Renal cortex interstitium (tissue), 15 donors: ENCODE results near the gene CTDSPL2. TPM values are rescaled to one million over a fixed set of nuclear protein-coding genes. Genes with fewer than 3 reads are reported as not detected.

Source experiments
- DNase-seq, 11 donors: peaks; one replicate each; pipeline ENCODE4 v3.0.0-alpha.2; 2013; ENCODE audit warnings: low read depth in 9 of 11, low spot score in 4 of 11; ENCODE audit errors: extremely low read depth in 1 of 11
- long read RNA-seq, 16 experiments: transcript quantifications; one replicate each; lab custom pipeline, GENCODE V29; 2026
- polyA plus RNA-seq, 3 donors: library from polyadenylated mRNA; unstranded; fragments of 120-200 nt; gene quantifications; one replicate each; pipeline ENCODE4 v1.2.1, GENCODE V29; 2013; ENCODE audit not compliant: insufficient read length in 3 of 3

CTDSPL2 gene
- 10 to 100 TPM; 56.7 to 70.1 (median 58.7) TPM for polyA plus RNA-seq
- long read RNA-seq, donor 1, full-length matches to known transcripts: 3 of 8 reads
- long read RNA-seq, donor 1, partial matches to known transcripts: 5 of 8 reads
- long read RNA-seq, donor 1, other reads (novel, unspliced or antisense): 0 of 8 reads
- long read RNA-seq, donor 2, full-length matches to known transcripts: 3 of 3 reads
- long read RNA-seq, donor 2, partial matches to known transcripts: 0 of 3 reads
- long read RNA-seq, donor 2, other reads (novel, unspliced or antisense): 0 of 3 reads
- long read RNA-seq, donor 3, full-length matches to known transcripts: 6 of 22 reads
- long read RNA-seq, donor 3, partial matches to known transcripts: 16 of 22 reads
- long read RNA-seq, donor 3, other reads (novel, unspliced or antisense): 0 of 22 reads
- long read RNA-seq, donor 4, full-length matches to known transcripts: 4 of 9 reads
- long read RNA-seq, donor 4, partial matches to known transcripts: 5 of 9 reads
- long read RNA-seq, donor 4, other reads (novel, unspliced or antisense): 0 of 9 reads
- long read RNA-seq, donor 5: 0 reads
- long read RNA-seq, donor 6, full-length matches to known transcripts: 3 of 53 reads
- long read RNA-seq, donor 6, partial matches to known transcripts: 43 of 53 reads
- long read RNA-seq, donor 6, other reads (novel, unspliced or antisense): 7 of 53 reads
- long read RNA-seq, donor 7, full-length matches to known transcripts: 5 of 22 reads
- long read RNA-seq, donor 7, partial matches to known transcripts: 17 of 22 reads
- long read RNA-seq, donor 7, other reads (novel, unspliced or antisense): 0 of 22 reads
- long read RNA-seq, donor 8: 0 reads
- long read RNA-seq, donor 9, full-length matches to known transcripts: 6 of 18 reads
- long read RNA-seq, donor 9, partial matches to known transcripts: 12 of 18 reads
- long read RNA-seq, donor 9, other reads (novel, unspliced or antisense): 0 of 18 reads
- long read RNA-seq, donor 10, partial matches to known transcripts: 16 of 17 reads
- long read RNA-seq, donor 10, other reads (novel, unspliced or antisense): 0 of 17 reads
- long read RNA-seq, donor 11, full-length matches to known transcripts: 9 of 27 reads
- long read RNA-seq, donor 11, partial matches to known transcripts: 18 of 27 reads
- long read RNA-seq, donor 11, other reads (novel, unspliced or antisense): 0 of 27 reads
- long read RNA-seq, donor 12: 0 reads
- long read RNA-seq, donor 13: 0 reads
- long read RNA-seq, donor 14, full-length matches to known transcripts: 2 of 2 reads
- long read RNA-seq, donor 14, partial matches to known transcripts: 0 of 2 reads
- long read RNA-seq, donor 14, other reads (novel, unspliced or antisense): 0 of 2 reads
- long read RNA-seq, donor 15, full-length matches to known transcripts: 2 of 2 reads
- long read RNA-seq, donor 15, partial matches to known transcripts: 0 of 2 reads
- long read RNA-seq, donor 15, other reads (novel, unspliced or antisense): 0 of 2 reads
- long read RNA-seq, donor 16, full-length matches to known transcripts: 13 of 135 reads
- long read RNA-seq, donor 16, partial matches to known transcripts: 95 of 135 reads
- long read RNA-seq, donor 16, other reads (novel, unspliced or antisense): 27 of 135 reads

DNA sequence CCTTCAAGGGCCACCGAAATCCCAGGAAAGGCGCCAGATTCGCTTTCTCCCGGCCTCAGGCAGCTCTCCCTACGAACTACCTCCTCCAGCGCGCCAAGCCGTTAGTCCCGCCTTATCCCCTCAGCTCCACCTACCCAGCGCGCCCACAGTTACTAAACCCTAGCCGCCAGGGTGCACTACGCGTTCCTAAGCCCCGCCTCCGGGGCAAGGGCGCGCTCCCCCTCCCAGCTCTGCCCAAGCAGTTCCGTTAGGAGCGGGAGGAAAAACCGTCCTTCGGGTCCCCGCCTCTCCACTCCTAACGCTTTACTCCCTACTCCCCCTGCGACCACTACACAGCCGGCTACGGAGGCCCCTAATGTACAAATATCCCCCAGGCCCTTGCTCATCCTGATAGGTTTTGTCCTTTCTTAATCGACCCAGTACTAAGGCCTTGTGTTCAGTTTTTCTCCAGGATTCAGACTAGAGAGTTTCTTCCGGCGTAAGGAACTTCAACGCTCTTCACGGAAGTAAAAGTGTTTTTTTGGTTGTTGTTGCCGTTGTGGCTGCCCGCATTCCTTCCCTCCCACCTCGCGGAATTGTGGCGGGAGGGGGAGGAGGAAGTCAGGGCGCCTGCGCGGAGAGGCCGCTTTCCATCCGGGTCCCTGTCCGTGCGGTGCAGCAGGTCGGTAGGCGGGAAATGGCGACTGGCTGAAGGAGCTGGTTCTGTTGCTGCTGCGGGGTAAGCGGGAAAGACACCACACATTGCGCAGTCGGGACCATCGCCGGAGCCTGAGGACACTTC is at the start of gene CTDSPL2:
TSS of gene CTDSPL2 (plus strand) at position 655 of the 781 bp plus-strand sequence. CDS start 31,386 bp downstream, outside the sequence.
- peak; percentile 97 to 99 (median 98) for DNase-seq

DNA sequence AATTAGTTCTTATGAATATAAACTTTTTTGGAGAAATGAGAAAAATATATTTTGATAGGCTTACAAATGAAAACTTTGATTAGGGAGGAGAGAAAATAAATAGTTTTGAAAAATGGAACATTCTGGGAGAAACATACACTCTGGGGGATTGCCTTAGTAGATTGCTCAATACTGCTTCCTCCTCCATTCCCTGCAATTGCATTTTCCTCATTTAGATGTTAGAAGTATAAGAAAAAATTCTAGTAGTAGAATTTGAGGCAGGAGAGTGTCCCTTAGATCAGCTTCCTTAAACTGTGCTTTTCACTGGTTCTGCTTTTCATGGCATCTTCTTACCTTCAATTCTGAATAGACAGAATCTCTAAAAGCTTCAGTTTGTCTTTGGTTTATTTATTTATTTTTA is 46.2 kb upstream of the CTDSPL2 start:
- DNase-seq: no peak

DNA sequence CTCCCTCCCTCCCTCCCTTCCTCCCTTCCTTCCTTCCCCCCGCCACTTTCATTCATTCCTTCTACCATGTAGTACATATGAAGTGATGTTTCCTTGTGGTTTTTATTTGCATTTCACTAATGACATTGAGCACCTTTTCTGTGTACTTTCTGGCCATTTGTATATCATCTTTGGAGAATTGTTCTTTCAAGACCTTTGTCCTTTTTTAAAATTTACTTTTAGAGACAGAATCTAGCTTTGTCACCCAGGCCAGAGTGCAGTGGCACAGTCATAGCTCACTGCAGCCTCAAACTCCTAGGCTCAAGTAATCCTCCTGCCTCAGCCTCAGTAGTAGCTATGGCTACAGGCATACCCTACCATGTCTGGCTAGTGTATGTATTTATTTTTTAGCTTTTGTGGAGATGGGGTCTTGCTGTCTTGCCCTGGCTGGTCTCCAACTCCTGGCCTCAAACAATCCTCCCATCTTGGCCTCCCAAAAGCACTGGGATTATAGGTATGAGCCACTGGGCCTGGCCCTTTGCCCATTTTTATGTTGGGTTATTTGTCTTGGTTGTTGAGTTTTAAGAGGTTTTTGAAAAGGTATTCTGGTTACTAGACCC is 42.0 kb upstream of the CTDSPL2 start:
- DNase-seq: no peak

DNA sequence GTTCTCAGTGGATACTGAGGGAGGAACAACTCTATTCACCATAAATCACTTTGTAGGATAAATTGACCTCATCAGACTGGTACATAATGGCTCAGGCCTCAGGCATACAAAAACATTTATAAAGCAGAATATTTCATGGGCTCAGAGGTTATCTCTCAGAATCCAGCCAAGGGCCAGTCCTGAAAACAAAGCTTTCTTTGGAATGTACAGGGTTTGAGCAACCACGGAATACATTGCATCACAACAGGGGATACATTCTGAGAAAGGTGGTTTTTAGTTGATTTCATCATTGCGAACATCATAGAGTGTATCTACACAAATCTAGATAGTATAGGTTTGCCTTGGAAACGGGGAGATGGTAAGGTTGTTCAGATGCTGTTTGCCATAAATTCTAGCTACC is 33.4 kb upstream of the CTDSPL2 start:
- DNase-seq: no peak

GRCh38 chr15:44394562-44394961 is 32.9 kb upstream of the CTDSPL2 start:
- no peak for DNase-seq

DNA sequence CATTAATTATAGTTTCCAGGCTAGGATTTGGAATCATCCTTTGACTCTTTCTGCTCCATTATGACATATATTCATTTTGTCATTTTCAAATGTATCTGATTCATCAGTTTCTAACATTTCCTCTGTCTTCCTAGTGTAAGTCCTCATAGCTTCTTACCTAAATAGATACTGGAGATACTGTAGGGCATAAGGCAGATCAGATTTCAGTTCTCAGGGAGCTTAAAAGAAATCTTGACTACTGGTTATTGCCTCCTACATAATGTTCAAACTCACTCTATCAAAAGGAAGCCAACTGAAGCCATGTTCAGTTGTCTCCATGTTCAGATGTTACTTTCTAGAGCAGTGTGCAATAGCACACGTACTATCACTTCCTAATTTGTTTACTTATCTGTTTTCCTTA is 29.6 kb upstream of the CTDSPL2 start:
- no peak for DNase-seq

GRCh38 chr15:44414001-44414400 is 13.4 kb upstream of the CTDSPL2 start:
- DNase-seq: no peak

DNA sequence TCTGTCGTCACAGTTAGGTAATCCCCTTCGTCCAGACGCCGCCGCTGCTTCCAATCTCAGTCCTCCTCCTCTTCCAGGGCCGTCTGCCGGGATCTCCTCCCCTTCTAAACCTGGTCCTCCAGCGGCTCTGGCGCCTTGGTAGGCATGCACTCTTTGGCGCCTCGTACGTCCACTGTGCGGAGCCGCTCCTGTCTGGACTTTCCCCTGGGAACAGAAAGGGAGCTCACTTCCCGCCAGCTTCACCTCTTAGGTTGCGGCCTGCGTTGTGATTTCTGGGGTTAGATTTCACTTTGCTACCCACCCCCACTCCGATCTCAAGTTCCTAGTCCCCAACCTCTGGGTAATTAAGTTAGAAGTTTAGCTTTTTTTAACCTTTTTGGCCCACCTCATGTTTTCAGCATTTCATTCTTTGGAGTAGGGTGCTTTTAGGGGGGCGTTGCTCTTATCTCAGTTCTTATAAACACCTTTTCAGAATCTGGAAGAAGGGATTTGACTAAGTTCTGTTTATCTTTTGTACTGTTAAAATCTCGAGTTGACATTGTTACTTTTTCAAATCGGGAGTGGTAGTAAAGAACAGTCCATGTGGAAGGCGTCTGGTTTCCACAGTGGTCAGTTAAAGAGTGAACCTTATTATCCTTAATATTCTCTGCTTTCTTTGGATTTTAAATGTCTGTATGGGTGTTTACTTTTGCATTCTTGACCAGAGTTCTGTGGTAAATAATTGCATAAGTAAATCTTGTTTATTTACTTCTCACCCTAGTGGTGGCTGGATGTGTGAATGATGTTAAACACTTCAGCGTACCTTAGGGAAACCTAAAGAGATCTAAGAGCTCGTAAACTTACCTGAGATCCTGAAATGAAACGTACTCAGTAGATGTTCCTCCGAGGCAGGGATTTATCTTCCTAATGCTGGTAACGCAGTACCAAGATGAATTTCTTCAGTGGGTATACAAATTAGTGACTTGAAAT is 611 bp downstream of the CTDSPL2 start:
- DNase-seq: peak in 8 of 11 donors; percentile 15 to 50 (median 35)

- no peak for DNase-seq
These were observed 8.7 kb downstream of the CTDSPL2 start for GRCh38 chr15:44435893-44436667.

GRCh38 chr15:44438402-44438801 is 11.0 kb downstream of the CTDSPL2 start:
- DNase-seq: no peak

DNA sequence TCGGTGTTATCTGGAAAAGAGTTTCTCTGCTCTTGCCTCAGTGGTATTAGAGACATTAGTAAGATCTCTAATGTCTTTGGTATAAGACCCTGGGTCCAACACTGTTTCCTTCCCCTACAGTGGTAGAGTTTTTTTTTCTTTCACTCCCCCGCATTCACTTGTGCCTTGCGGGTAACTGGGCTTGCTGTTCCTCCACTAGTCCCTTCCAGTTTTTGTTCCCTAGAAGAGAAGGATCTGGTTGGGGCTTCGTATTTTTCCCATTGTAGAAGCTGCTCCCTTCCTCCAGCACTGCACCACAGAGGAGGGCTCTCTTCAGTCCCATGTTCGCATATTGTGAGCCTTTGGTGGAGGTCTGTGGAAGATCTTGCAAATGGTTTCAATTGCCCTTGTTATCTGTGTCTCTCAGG is 13.7 kb downstream of the CTDSPL2 start:
- no peak for DNase-seq

DNA sequence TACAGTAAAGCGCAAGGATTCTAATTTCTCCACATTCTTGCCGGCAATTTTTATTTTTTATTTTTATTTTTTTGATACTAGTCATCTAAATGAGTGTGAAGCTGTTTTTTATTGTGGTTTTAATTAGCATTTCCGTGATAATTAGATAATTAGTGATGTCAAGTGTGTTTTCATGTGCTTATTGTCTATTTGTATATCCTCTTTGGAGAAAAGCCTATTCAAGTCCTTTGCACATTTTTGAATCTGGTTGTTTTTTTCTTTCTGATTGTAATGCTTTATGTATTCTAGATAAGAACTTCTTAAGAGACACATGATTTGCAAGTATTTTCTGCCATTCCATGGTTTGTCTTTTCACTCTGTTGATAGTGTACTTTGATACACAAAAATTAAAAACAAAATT is 16.1 kb downstream of the CTDSPL2 start:
- DNase-seq: no peak

DNA sequence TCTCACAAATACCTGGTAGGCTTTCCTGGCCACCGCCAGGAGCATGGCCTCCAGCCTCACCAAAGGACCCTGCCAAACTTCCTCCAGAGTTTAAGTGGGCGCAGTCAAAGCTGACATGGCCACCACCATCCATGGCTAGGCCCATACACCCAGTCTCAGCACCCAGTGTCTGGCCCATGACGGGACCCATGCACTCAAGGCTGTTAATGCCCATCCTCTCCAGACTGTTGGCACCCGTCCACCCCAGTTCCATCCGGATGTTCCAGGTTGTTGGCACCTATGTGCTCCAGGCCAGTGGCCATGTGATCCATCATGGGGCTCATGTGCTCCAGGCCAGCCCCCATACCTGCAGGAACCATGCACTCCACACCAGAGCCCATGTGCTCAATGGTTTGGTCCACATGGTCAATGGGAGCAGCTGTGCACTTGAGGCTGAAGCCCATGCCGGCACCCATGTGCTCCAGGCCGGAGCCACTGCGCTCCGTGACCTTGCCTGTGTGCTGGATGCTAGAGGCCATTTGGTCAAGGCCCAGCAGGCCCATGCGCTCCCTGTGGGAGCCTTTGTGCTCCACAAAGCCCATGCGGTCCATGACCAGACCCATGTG is 20.4 kb downstream of the CTDSPL2 start:
- DNase-seq: no peak

GRCh38 chr15:44450172-44450571 is 22.7 kb downstream of the CTDSPL2 start:
- DNase-seq: no peak
